ENCODE measurements around the gene TXLNA. TPM values are rescaled to one million over a fixed set of nuclear protein-coding genes. Genes with fewer than 3 reads are reported as not detected.

Gene TXLNA
- total RNA-seq, 2 donors from 2014 or later, result 71.9 to 81.7 TPM

Other genes with a start within 250 kb of the TXLNA start
- gene PTP4A2, start 241.3 kb upstream of the TXLNA start, total RNA-seq, result 100 to 1,000 TPM; 216 to 408 TPM
- gene KHDRBS1, start 165.8 kb upstream of the TXLNA start, total RNA-seq, result 100 to 1,000 TPM; 159 to 210 TPM
- gene TMEM39B, start 106.7 kb upstream of the TXLNA start, total RNA-seq, result 10 to 100 TPM; 20.3 to 35.0 TPM
- gene KPNA6, start 71.6 kb upstream of the TXLNA start, total RNA-seq, result 100 to 1,000 TPM in 1 of 2 donors, 10 to 100 TPM in 1; 62.0 to 103 TPM
- 10 to 100 TPM; 20.8 to 24.9 TPM for gene CCDC28B, start 20.9 kb downstream of the TXLNA start, total RNA-seq
- 1 to 10 TPM; 4.6 to 7.2 TPM for gene IQCC, start 26.0 kb downstream of the TXLNA start, total RNA-seq
- gene DCDC2B, start 29.4 kb downstream of the TXLNA start, total RNA-seq, result under 1 TPM in 1 of 2 donors, not detected in 1; 0.16 TPM
- gene TMEM234, start 42.7 kb downstream of the TXLNA start, total RNA-seq, result 10 to 100 TPM in 1 of 2 donors, 1 to 10 TPM in 1; 7.0 to 10.7 TPM
- gene EIF3I, start 42.7 kb downstream of the TXLNA start, total RNA-seq, result 100 to 1,000 TPM; 273 to 295 TPM
- 1 to 10 TPM in 1 of 2 donors, under 1 TPM in 1; 0.66 to 1.1 TPM for gene FAM167B, start 67.5 kb downstream of the TXLNA start, total RNA-seq
- gene LCK, start 71.6 kb downstream of the TXLNA start, total RNA-seq, result 100 to 1,000 TPM; 208 to 284 TPM
- 100 to 1,000 TPM; 185 to 200 TPM for gene HDAC1, start 112.4 kb downstream of the TXLNA start, total RNA-seq
- gene MARCKSL1, start 156.6 kb downstream of the TXLNA start, total RNA-seq, result 10 to 100 TPM; 10.6 to 47.0 TPM
- 1 to 10 TPM; 6.7 to 9.7 TPM for gene FAM229A, start 182.8 kb downstream of the TXLNA start, total RNA-seq
- 1 to 10 TPM; 1.2 to 1.7 TPM for gene TSSK3, start 182.9 kb downstream of the TXLNA start, total RNA-seq
- 10 to 100 TPM; 41.8 to 53.0 TPM for gene BSDC1, start 214.8 kb downstream of the TXLNA start, total RNA-seq